Esophagus squamous epithelium (tissue), 4 donors: Measurements from ENCODE around the gene FABP2.
"Not testable (repeated sequence)": the region's sequence is repeated elsewhere in the genome, so short reads cannot be mapped to it uniquely, and the experiment has no call there.

ENCODE experiments used
- CTCF ChIP-seq, 6 experiments: fragments of 450-650 bp in 4 of 6; fragments of 200-600 bp in 2 of 6; sonication (generic) in 2 of 6; IDR thresholded peaks; one replicate each; pipeline ENCODE4 v1.5.1; 2016 to 2019; ENCODE audit warnings: antibody characterized with exemption in 6 of 6, mild to moderate bottlenecking in 4 of 6, moderate library complexity in 4 of 6
- POLR2A ChIP-seq, 4 donors: fragments of 450-650 bp; IDR thresholded peaks; one replicate each; pipeline ENCODE4 v1.6.1; 2017; ENCODE audit warnings: antibody characterized with exemption in 4 of 4, mild to moderate bottlenecking in 4 of 4, moderate library complexity in 3 of 4

GRCh38 chr4:119353364-119353763 is 31.4 kb upstream of the FABP2 start:
- not testable (repeated sequence) for TF ChIP-seq POLR2A, CTCF (IDR thresholded peaks at IDR 0.05)
